D721Med (cell line): Measurements from ENCODE around the gene ZC3H18.

ENCODE experiments used
- DNase-seq: peaks from one replicate; pipeline ENCODE4 v3.0.0; 2011; ENCODE audit warnings: low spot score; ENCODE audit not compliant: insufficient read length
- FAIRE-seq: peaks from 2 replicates; lab custom pipeline; 2011; peaks lifted over from hg19 to GRCh38; lab: Jason Lieb, UNC
- CTCF ChIP-seq: IDR thresholded peaks from 2 replicates; pipeline ENCODE4 v1.5.1; 2012; ENCODE audit warnings: mild to moderate bottlenecking, control low read depth; ENCODE audit not compliant: insufficient read depth; ENCODE audit errors: missing control alignments

Gene ZC3H18

GRCh38 chr16:88525663-88525990 lies 44.6 kb upstream of the ZC3H18 start:
- TF ChIP-seq CTCF, result no peak
- no peak for FAIRE-seq

GRCh38 chr16:88526008-88526905 lies 43.9 kb upstream of the ZC3H18 start:
- no peak for TF ChIP-seq CTCF
- DNase-seq, result no peak
- no peak for FAIRE-seq

More at GRCh38 chr16:88525663-88525990, 44.6 kb upstream of the ZC3H18 start:
- no peak for DNase-seq

- no peak for DNase-seq
- FAIRE-seq, result no peak
- no peak for TF ChIP-seq CTCF
Measured at GRCh38 chr16:88526906-88527185, 43.4 kb upstream of the ZC3H18 start.

- DNase-seq, result no peak
- TF ChIP-seq CTCF, result peak; percentile 69
- no peak for FAIRE-seq
Measured at GRCh38 chr16:88527186-88527936, 42.8 kb upstream of the ZC3H18 start.

GRCh38 chr16:88527937-88528743 lies 42.1 kb upstream of the ZC3H18 start:
- DNase-seq (no peak), FAIRE-seq (no peak)
- TF ChIP-seq CTCF, result no peak

- TF ChIP-seq CTCF, result no peak
- FAIRE-seq (no peak), DNase-seq (no peak)
Measured at GRCh38 chr16:88528902-88529318, 41.3 kb upstream of the ZC3H18 start.
